Activated naive CD8-positive, alpha-beta T cell treated with anti-CD3 and anti-CD28 coated beads for 36 hours (primary cell): ENCODE data around the gene MGRN1. TPM values are rescaled to one million over a fixed set of nuclear protein-coding genes. Genes with fewer than 3 reads are reported as not detected.

ENCODE experiments used
- DNase-seq: peaks from one replicate; pipeline ENCODE4 v3.0.0; 2021
- H3K27ac Mint-ChIP-seq: one replicate; pipeline ENCODE4 v1.8.0; 2022; ENCODE audit warnings: mild to moderate bottlenecking, moderate library complexity, mixed read lengths
- H3K27me3 Mint-ChIP-seq: one replicate; pipeline ENCODE4 v1.8.0; 2022; ENCODE audit warnings: mild to moderate bottlenecking, mixed read lengths
- H3K36me3 Mint-ChIP-seq: one replicate; pipeline ENCODE4 v1.8.0; 2021; ENCODE audit warnings: mild to moderate bottlenecking, mixed read lengths
- H3K4me1 Mint-ChIP-seq: one replicate; pipeline ENCODE4 v1.8.0; 2021; ENCODE audit warnings: mixed read lengths
- H3K4me3 Mint-ChIP-seq: one replicate; pipeline ENCODE4 v1.8.0; 2022; ENCODE audit warnings: mild to moderate bottlenecking, moderate library complexity, mixed read lengths
- H3K9me3 Mint-ChIP-seq: one replicate; pipeline ENCODE4 v1.8.0; 2022; ENCODE audit warnings: mixed read lengths
- total RNA-seq, 2 experiments: library from RNA; stranded (reverse); gene quantifications; one replicate each; pipeline ENCODE4 v1.2.3, GENCODE V29; 2021

The MGRN1 gene
- 10 to 100 TPM; 63.7 to 64.3 TPM for total RNA-seq

DNA sequence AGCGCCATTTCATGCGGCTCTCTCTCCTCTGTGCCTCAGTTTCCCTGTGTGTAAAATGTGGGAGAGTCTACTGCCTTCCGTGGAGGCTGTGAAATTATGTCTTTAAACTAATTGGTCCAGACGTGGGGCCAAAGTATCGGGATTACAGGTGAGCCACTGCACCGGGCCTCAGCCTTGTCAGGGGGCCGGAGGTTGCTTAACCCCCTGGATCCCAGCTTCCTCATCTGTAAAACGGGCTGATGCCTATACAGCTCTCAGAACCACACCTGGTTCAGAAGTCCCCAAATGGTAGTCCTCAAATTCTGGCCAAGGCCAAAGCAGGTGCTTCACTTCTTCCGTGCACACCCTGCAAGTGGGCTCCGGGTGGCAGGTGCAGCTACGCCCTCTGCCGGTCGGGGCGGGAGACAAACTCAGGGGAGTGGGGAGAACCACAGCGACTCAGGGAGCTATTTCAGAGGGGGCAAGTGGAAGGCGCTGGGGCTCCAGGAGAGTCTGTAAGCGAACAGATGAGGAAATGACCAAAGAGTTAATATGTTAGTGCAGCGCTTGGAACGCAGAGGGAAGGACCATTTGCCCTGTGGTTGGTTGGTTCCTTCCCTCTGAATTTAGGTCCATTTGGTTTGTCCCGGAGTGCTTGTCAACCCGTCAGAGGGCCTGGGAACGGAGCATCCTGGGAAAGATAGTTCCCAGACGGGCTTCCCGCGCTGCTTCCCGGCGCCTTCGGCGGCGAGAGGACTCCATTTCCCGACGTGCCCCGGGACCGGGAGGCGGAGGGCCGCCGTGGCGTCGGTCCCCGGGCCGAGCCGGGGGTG is at the start of gene MGRN1:
Gene MGRN1 (plus strand): TSS at position 812 of the 812 bp plus-strand sequence. CDS start 135 bp downstream, outside the sequence.
- Mint-ChIP-seq H3K27me3 (no peaks in the 10 kb centered on the region), H3K27ac (peak within 1 kb of the TSS; percentile 98), H3K4me3 (peak within 1 kb of the TSS; percentile 98), H3K9me3 (no peaks in the 10 kb centered on the region), H3K4me1 (peaks cover 23% of the 10 kb centered on the region), H3K36me3 (peaks cover 22% of the 10 kb centered on the region)
- DNase-seq, result peak; percentile 93

- Mint-ChIP-seq H3K4me3 (no peak overlapping the region), H3K4me1 (peaks cover 3% of the 10 kb centered on the region), H3K27ac (no peak overlapping the region), H3K9me3 (no peaks in the 10 kb centered on the region), H3K36me3 (no peaks in the 10 kb centered on the region), H3K27me3 (no peaks in the 10 kb centered on the region)
- DNase-seq, result no peak
Measured at GRCh38 chr16:4574919-4575705, 49.5 kb upstream of the MGRN1 start.

- no peak overlapping the region for H3K27ac Mint-ChIP-seq
- DNase-seq, result no peak
- no peaks in the 10 kb centered on the region for H3K27me3 Mint-ChIP-seq
- peaks cover 3% of the 10 kb centered on the region for H3K4me1 Mint-ChIP-seq
- no peaks in the 10 kb centered on the region for H3K36me3 Mint-ChIP-seq
- H3K9me3 Mint-ChIP-seq, result no peaks in the 10 kb centered on the region
- H3K4me3 Mint-ChIP-seq, result no peak overlapping the region
Measured at GRCh38 chr16:4576008-4576407, 48.6 kb upstream of the MGRN1 start.

DNA sequence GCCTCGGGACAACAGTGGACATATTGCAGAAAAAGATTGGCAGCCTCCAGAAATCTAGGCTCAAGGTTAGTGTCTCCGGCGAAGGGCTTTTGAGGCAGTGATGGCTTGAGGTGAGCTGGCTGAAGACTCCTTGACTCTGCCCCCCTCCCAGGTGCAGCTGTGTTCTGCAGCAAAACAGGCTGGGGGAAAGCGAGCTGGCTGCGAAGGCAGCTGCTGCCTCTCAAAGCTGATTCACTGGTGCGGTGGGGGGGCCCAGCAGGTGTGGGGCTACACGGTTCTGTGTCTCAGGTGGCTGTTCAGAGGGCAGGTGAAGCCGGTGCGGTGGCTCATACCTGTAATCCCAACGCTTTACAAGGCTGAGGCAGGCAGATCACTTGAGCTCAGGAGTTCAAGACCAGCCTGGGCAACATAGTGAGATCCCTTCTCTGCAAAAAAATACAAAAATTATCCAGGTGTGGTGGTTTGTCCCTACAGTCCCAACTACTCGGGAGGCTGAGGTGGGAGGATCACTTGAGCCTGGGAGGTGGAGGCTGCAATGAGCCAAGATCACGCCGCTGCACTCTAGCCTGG is 45.6 kb upstream of the MGRN1 start:
- DNase-seq, result no peak
- no peaks in the 10 kb centered on the region for H3K36me3 Mint-ChIP-seq
- no peaks in the 10 kb centered on the region for H3K27me3 Mint-ChIP-seq
- peaks cover 3% of the 10 kb centered on the region for H3K4me1 Mint-ChIP-seq
- H3K27ac Mint-ChIP-seq, result no peak overlapping the region
- H3K4me3 Mint-ChIP-seq, result no peak overlapping the region
- no peaks in the 10 kb centered on the region for H3K9me3 Mint-ChIP-seq

GRCh38 chr16:4580250-4580649 is 44.4 kb upstream of the MGRN1 start:
- H3K4me3 Mint-ChIP-seq, result no peak overlapping the region
- H3K27ac Mint-ChIP-seq, result no peak overlapping the region
- H3K27me3 Mint-ChIP-seq, result no peaks in the 10 kb centered on the region
- H3K36me3 Mint-ChIP-seq, result no peaks in the 10 kb centered on the region
- no peak for DNase-seq
- H3K9me3 Mint-ChIP-seq, result no peaks in the 10 kb centered on the region
- H3K4me1 Mint-ChIP-seq, result no peaks in the 10 kb centered on the region

GRCh38 chr16:4583906-4584305 is 40.7 kb upstream of the MGRN1 start:
- Mint-ChIP-seq H3K4me1 (peaks cover 4% of the 10 kb centered on the region), H3K4me3 (no peak overlapping the region), H3K9me3 (peaks cover 3% of the 10 kb centered on the region), H3K36me3 (no peaks in the 10 kb centered on the region), H3K27me3 (peaks cover 5% of the 10 kb centered on the region), H3K27ac (no peak overlapping the region)
- no peak for DNase-seq

GRCh38 chr16:4586291-4586690 is 38.3 kb upstream of the MGRN1 start:
- no peak overlapping the region for H3K4me3 Mint-ChIP-seq
- peaks cover 3% of the 10 kb centered on the region for H3K9me3 Mint-ChIP-seq
- H3K4me1 Mint-ChIP-seq, result peaks cover 4% of the 10 kb centered on the region
- no peak for DNase-seq
- H3K36me3 Mint-ChIP-seq, result no peaks in the 10 kb centered on the region
- peaks cover 5% of the 10 kb centered on the region for H3K27me3 Mint-ChIP-seq
- H3K27ac Mint-ChIP-seq, result no peak overlapping the region

GRCh38 chr16:4588386-4588785 is 36.2 kb upstream of the MGRN1 start:
- Mint-ChIP-seq H3K27ac (no peak overlapping the region), H3K4me3 (no peak overlapping the region), H3K36me3 (no peaks in the 10 kb centered on the region), H3K9me3 (peaks cover 3% of the 10 kb centered on the region), H3K4me1 (peaks cover 4% of the 10 kb centered on the region), H3K27me3 (peaks cover 5% of the 10 kb centered on the region)
- no peak for DNase-seq

DNA sequence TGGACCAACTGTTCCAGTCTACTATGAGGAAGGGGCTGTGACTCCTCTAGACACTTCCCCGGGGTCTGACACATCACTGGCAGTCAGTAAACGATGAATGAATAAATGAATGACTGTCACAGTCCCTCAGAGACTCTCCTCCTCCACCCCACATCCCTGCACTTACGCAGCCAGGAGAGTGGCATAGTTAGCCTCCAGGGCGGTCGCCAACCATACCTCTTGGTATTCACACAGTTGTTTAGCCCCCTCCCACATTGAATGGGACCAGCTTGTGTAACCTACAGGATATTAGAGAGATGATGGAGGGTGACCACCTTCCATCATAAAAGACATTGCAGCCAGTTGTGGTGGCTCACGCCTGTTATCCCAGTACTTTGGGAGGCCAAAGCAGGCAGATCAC is 35.7 kb upstream of the MGRN1 start:
- no peak for DNase-seq
- H3K9me3 Mint-ChIP-seq, result peaks cover 3% of the 10 kb centered on the region
- H3K4me3 Mint-ChIP-seq, result no peak overlapping the region
- no peaks in the 10 kb centered on the region for H3K36me3 Mint-ChIP-seq
- peaks cover 5% of the 10 kb centered on the region for H3K27me3 Mint-ChIP-seq
- peaks cover 4% of the 10 kb centered on the region for H3K4me1 Mint-ChIP-seq
- no peak overlapping the region for H3K27ac Mint-ChIP-seq

- DNase-seq, result no peak
- H3K27me3 Mint-ChIP-seq, result no peaks in the 10 kb centered on the region
- no peaks in the 10 kb centered on the region for H3K36me3 Mint-ChIP-seq
- H3K9me3 Mint-ChIP-seq, result peaks cover 3% of the 10 kb centered on the region
- H3K27ac Mint-ChIP-seq, result no peak overlapping the region
- no peak overlapping the region for H3K4me3 Mint-ChIP-seq
- no peaks in the 10 kb centered on the region for H3K4me1 Mint-ChIP-seq
Measured at GRCh38 chr16:4591191-4591590, 33.4 kb upstream of the MGRN1 start.

DNA sequence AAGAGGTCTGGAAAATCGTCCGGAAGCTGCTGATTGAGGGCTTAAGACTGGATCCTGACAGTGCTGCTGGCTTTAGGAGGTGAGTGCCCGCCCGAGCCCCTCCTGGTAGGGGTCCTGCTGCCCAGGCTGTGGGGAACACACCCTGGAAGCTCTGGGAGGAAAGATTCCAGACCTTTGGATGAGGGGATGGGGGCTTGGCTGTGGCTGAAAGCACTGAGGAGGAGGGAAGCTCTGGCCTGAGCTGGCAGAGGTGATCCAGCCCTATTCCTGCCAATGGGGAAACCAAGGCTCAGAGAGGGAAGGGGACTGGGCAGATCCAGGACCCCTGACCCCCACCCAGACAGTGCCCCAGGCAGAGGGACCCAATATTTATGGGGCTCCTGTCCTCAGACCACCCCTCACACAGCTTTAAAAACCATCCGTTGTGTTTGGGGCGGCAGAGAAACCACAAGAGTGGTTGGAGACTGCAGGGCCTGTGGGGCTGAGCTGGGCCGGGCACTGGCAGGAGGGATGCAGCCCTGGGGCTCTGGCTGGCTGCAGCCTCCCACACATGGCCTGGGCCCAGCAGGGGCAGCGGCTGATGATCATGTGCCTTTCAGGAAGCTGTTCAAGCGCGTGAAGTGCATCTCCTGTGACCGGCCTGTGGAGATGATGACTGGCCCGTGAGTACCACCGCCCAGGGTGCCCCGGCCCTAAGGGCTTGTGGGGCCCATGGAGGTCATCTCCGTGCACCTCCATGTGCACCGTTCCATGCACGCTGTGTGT is 32.7 kb upstream of the MGRN1 start:
- H3K4me1 Mint-ChIP-seq, result no peaks in the 10 kb centered on the region
- H3K9me3 Mint-ChIP-seq, result peaks cover 3% of the 10 kb centered on the region
- no peak overlapping the region for H3K27ac Mint-ChIP-seq
- H3K4me3 Mint-ChIP-seq, result no peak overlapping the region
- no peaks in the 10 kb centered on the region for H3K27me3 Mint-ChIP-seq
- no peak for DNase-seq
- no peaks in the 10 kb centered on the region for H3K36me3 Mint-ChIP-seq

DNA sequence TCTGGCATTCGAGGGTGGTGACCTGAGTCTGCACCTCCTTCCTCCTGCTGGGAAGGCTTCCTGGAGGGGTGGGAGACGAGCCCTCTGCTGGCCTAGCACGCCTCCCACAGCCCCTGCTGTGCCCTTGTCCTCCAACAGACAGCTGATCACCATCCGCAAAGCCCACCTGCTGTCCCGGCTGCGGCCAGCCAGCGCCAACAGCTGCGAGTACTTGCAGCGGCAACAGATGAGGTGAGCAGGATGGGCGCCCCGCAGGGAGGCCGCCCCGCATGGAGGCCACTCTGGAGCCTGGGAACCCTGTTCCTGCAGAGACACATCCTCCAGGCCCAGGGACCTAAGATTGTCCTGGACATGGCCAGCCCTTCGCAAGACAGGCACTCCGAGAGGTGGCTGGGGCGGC is 31.5 kb upstream of the MGRN1 start:
- no peak for DNase-seq
- no peaks in the 10 kb centered on the region for H3K27me3 Mint-ChIP-seq
- no peaks in the 10 kb centered on the region for H3K4me1 Mint-ChIP-seq
- peaks cover 3% of the 10 kb centered on the region for H3K9me3 Mint-ChIP-seq
- no peaks in the 10 kb centered on the region for H3K36me3 Mint-ChIP-seq
- H3K27ac Mint-ChIP-seq, result no peak overlapping the region
- H3K4me3 Mint-ChIP-seq, result no peak overlapping the region

- Mint-ChIP-seq H3K4me3 (no peak overlapping the region), H3K27ac (no peak overlapping the region), H3K9me3 (no peaks in the 10 kb centered on the region), H3K4me1 (no peaks in the 10 kb centered on the region), H3K27me3 (no peaks in the 10 kb centered on the region), H3K36me3 (no peaks in the 10 kb centered on the region)
- no peak for DNase-seq
Measured at GRCh38 chr16:4594433-4595410, 29.9 kb upstream of the MGRN1 start.

GRCh38 chr16:4597174-4597573 is 27.5 kb upstream of the MGRN1 start:
- DNase-seq, result no peak
- Mint-ChIP-seq H3K4me3 (no peak overlapping the region), H3K27ac (no peak overlapping the region), H3K27me3 (no peaks in the 10 kb centered on the region), H3K9me3 (no peaks in the 10 kb centered on the region), H3K4me1 (no peaks in the 10 kb centered on the region), H3K36me3 (no peaks in the 10 kb centered on the region)
